ENCODE results near the gene CIP2A.

CIP2A gene

DNA sequence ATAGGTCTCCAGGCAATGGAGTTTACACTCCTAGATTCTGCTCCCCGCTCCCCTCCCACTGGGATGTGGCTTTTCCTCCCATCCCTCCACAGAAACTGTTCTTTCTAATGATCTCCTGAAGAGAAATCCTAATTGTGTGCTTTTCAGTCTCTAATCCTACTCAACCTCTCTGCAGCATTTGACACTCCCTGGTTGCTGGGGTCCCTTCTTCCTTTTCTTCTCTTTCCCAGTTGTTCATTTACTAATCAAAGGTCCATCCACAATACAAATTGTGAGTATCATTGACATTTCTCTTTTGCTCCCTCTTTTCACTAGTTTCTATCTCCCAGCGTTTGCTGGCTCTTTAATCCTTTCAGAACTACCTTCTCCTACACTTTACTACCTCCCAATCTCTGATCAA lies 72.4 kb downstream of the CIP2A start:
- TF ChIP-seq, protein P1, sequence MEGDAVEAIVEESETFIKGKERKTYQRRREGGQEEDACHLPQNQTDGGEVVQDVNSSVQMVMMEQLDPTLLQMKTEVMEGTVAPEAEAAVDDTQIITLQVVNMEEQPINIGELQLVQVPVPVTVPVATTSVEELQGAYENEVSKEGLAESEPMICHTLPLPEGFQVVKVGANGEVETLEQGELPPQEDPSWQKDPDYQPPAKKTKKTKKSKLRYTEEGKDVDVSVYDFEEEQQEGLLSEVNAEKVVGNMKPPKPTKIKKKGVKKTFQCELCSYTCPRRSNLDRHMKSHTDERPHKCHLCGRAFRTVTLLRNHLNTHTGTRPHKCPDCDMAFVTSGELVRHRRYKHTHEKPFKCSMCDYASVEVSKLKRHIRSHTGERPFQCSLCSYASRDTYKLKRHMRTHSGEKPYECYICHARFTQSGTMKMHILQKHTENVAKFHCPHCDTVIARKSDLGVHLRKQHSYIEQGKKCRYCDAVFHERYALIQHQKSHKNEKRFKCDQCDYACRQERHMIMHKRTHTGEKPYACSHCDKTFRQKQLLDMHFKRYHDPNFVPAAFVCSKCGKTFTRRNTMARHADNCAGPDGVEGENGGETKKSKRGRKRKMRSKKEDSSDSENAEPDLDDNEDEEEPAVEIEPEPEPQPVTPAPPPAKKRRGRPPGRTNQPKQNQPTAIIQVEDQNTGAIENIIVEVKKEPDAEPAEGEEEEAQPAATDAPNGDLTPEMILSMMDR (IDR thresholded peaks at IDR 0.05; ENCODE audit: borderline replicate concordance, insufficient read depth, low read depth, low read length) = no peak
- H3K4me3 ChIP-seq (ENCODE audit: low read depth, low read length) = no peak overlapping the region

DNA sequence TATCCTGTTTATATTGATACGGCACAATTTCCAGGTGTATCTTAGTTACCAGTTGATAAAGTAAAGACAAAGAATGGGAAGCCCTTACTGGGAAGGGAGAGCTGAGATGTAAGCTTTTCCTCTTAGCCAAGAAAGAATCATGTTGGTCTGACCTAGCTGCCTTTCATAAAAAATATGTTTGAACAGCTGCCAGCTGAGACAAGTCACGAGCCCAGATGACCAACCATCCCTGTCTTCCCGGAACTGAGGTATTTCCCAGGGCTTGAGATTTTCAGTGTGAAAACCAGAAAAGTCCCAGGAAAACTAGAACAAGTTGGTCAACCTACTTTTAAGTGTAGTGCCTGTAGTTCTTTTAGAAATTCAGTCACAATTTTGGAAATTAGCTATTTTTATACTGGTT lies 75.3 kb downstream of the CIP2A start:
- no peak overlapping the region for H3K4me3 ChIP-seq (ENCODE audit: low read depth, low read length)
- TF ChIP-seq, protein P1 (IDR thresholded peaks at IDR 0.05; ENCODE audit: borderline replicate concordance, insufficient read depth, low read depth, low read length) = no peak

DNA sequence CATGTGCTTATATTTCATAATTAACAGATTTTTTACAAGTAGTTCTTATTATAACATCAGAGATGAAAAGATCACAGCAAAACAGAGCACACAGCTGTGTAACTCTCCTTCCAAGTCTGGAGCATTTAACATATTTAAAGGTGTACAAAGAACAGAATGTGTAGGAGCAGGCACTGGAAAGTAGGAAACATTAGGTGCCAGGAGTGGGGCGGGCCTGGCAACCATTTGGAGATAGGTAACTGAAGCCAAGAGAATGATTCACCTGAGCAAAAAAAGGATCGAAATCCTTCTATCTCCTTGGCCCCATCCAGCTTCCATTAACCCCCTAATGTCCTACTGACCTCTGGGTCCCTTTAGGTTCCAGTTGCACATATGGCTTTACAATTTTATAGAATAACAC lies 76.6 kb downstream of the CIP2A start:
- H3K4me3 ChIP-seq (ENCODE audit: low read depth, low read length) = no peak overlapping the region
- TF ChIP-seq, protein P1 (IDR thresholded peaks at IDR 0.05; ENCODE audit: borderline replicate concordance, insufficient read depth, low read depth, low read length) = no peak

DNA sequence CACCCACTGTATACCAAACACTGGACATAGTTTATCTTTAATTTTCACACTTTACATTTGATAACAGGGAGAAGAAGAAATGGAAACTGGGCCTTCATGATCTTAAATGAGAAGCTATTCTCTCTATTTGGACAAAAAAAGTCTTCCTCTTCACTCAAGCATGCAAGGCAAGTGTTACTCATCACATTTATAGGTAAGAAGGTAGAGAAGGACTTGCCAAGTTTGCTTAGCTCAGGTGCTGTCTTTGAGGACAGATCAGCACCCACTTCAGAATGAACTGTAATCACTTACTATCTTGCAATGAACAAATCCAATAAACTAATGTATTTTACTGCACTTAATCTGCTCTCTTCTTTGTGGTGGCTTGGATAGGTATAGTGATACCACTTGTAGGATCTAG lies 77.7 kb downstream of the CIP2A start:
- H3K4me3 ChIP-seq (ENCODE audit: low read depth, low read length) = no peak overlapping the region
- TF ChIP-seq, protein P1 (IDR thresholded peaks at IDR 0.05; ENCODE audit: borderline replicate concordance, insufficient read depth, low read depth, low read length) = no peak

DNA sequence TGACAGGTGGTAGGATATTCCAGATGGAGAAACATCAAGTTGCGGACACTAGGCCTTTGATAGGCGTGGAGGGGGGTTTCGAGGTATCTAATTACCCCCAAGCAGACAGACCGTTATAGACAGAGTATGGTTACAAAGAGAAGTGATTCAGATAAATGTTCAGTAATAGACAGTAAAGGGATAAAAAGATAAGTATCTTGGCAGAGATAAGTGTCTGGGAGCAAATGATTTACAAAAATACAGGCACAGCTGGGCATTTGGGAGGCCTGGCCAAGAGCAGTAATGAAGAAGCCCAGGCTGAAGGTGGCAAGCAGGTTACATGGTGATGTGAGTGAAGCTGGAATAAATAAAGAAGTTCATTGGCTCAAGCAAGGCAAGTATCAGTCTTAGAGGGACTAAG lies 78.2 kb downstream of the CIP2A start:
- H3K4me3 ChIP-seq (ENCODE audit: low read depth, low read length) = no peak overlapping the region
- TF ChIP-seq, protein P1 (IDR thresholded peaks at IDR 0.05; ENCODE audit: borderline replicate concordance, insufficient read depth, low read depth, low read length) = no peak

DNA sequence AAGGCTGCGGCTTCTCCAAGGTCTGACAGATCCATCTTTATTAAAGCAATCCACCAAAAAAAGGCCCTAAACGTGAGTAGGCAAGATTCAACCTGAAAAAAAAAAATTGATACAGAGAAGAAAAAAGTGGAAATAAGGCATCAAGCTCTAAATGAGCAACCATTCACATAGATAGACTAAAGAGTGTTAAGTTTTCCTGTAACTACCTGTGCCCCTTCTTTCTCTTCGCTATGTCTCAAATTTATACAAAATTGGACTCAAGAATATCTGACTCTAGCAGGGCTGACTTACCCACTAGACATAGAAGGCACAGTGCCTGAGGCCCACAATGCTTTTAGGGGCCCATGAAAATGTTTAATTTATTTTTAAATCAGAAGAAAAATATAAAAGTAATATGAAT lies 78.7 kb downstream of the CIP2A start, which contains the start of gene MYH15:
MYH15 (minus strand) TSS at position 101 of the 400 bp plus-strand sequence; CDS start at position 35, 66 bp downstream.
- H3K4me3 ChIP-seq (ENCODE audit: low read depth, low read length) = no peak within 1 kb of the TSS

DNA sequence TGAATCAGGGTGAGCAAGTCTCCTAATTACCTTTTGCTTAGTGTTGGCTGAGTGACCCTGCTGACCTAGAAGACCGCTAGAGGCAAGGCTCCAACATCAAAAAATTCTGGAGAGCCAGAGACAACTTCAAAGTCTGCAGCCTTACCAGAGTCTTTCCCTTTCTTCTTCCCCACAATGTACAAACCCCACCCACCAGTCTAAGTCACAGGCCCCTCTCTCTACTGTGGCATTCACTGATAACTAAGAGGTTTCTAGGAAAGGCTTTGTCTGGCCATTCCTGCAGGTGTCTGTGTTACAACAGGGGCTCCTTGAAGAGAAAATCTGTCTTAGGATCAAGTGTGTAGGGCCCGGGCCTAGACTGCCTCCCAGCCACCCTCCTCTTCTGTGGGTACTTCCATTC lies 79.4 kb downstream of the CIP2A start:
- TF ChIP-seq, protein P1 (IDR thresholded peaks at IDR 0.05; ENCODE audit: borderline replicate concordance, insufficient read depth, low read depth, low read length) = no peak

More for the DNA sequence above, 78.7 kb downstream of the CIP2A start, which contains the start of gene MYH15:
- TF ChIP-seq, protein P1 (IDR thresholded peaks at IDR 0.05; ENCODE audit: borderline replicate concordance, insufficient read depth, low read depth, low read length) = no peak

More for the DNA sequence above, 79.4 kb downstream of the CIP2A start:
- H3K4me3 ChIP-seq (ENCODE audit: low read depth, low read length) = no peak overlapping the region

All from GM12875 (cell line).